ENCODE measurements around the gene PACS1.

GRCh38 chr11:66186470-66186869 lies 116.4 kb downstream of the PACS1 start:
- TF ChIP-seq POLR2A (IDR thresholded peaks at IDR 0.05; ENCODE audit: low read depth, low read length) = no peak
- TF ChIP-seq TAF1 (IDR thresholded peaks at IDR 0.05; ENCODE audit: low read depth, low read length) = no peak
- no peak for TF ChIP-seq SPI1 (IDR thresholded peaks at IDR 0.05; ENCODE audit: low read depth, low read length)
- no peak for TF ChIP-seq POLR2AphosphoS5 (IDR thresholded peaks at IDR 0.05; ENCODE audit: low read depth, low read length)
- no peak for TF ChIP-seq PAX5 (IDR thresholded peaks at IDR 0.05; ENCODE audit: insufficient read depth, low read length, severe bottlenecking)
- no peak for TF ChIP-seq POU2F2 (IDR thresholded peaks at IDR 0.05; ENCODE audit: low read depth, low read length)

All from GM12891 (cell line).